H1 (cell line): ENCODE results near the gene RPUSD1. TPM values are rescaled to one million over a fixed set of nuclear protein-coding genes. Genes with fewer than 3 reads are reported as not detected.

Experiments used
- ASH2L ChIP-seq: fragments of 200-600, 300-600 bp; sonication (generic); IDR thresholded peaks from one replicate; pipeline ENCODE4 v1.7.1; 2017; ENCODE audit warnings: low read length
- ATF2 ChIP-seq: IDR thresholded peaks from 2 replicates; pipeline ENCODE4 v1.6.1; 2012; ENCODE audit warnings: low read length, inconsistent platforms
- CBX5 ChIP-seq: fragments of 300-800, 300-1000 bp; sonication (generic); IDR thresholded peaks from 2 replicates; pipeline ENCODE4 v1.7.1; 2016; ENCODE audit warnings: antibody characterized with exemption, low read length, low read depth
- HDAC6 ChIP-seq: IDR thresholded peaks from one replicate; pipeline ENCODE4 v1.7.1; 2012; ENCODE audit warnings: low read depth, mild to moderate bottlenecking, inconsistent platforms, low read length, moderate library complexity
- KDM1A ChIP-seq: fragments of 200-600, 300-600 bp; sonication (generic); IDR thresholded peaks from 2 replicates; pipeline ENCODE4 v1.7.1; 2016; ENCODE audit warnings: mild to moderate bottlenecking, low read length, borderline replicate concordance
- MAFK ChIP-seq: IDR thresholded peaks from 2 replicates; pipeline ENCODE4 v1.6.1; 2012; ENCODE audit warnings: low read depth, mild to moderate bottlenecking, improper control_type of control experiment, low read length
- PHF8 ChIP-seq: fragments of 200-600 bp; sonication (generic); conservative IDR thresholded peaks from 2 replicates; pipeline ENCODE4 v1.7.1; 2012; ENCODE audit warnings: low read depth, mild to moderate bottlenecking, inconsistent platforms, low read length, moderate library complexity
- POU5F1 ChIP-seq: IDR thresholded peaks from 2 replicates; pipeline ENCODE4 v1.6.1; 2011; ENCODE audit warnings: low read depth, mild to moderate bottlenecking, low read length, moderate library complexity
- RNF2 ChIP-seq: fragments of 200-900, 300-1000 bp; sonication (generic); IDR thresholded peaks from 2 replicates; pipeline ENCODE4 v1.7.1; 2016; ENCODE audit warnings: borderline replicate concordance, low read depth, mild to moderate bottlenecking, antibody characterized with exemption, low read length; ENCODE audit not compliant: poor library complexity, severe bottlenecking; ENCODE audit errors: missing control alignments
- SAP30 ChIP-seq: fragments of 300-600 bp; sonication (generic); IDR thresholded peaks from 2 replicates; pipeline ENCODE4 v1.7.1; 2012; ENCODE audit warnings: low read length, moderate library complexity, mild to moderate bottlenecking, inconsistent platforms; ENCODE audit not compliant: insufficient read depth, insufficient replicate concordance
- SIN3A ChIP-seq, 2 experiments: IDR thresholded peaks in 1 of 2; conservative IDR thresholded peaks in 1 of 2; 2 replicates each; pipeline ENCODE4 v1.6.1; 2011 to 2012; ENCODE audit warnings: low read length in 2 of 2, improper control_type of control experiment in 1 of 2, low read depth in 1 of 2, mild to moderate bottlenecking in 1 of 2
- SUZ12 ChIP-seq: fragments of 200-600 bp; sonication (generic); IDR thresholded peaks from 2 replicates; pipeline ENCODE4 v1.6.1; 2012; ENCODE audit warnings: mild to moderate bottlenecking, inconsistent platforms, low read length, moderate library complexity, mixed read lengths
- TAF1 ChIP-seq: IDR thresholded peaks from 2 replicates; pipeline ENCODE4 v1.6.1; 2011; ENCODE audit warnings: mild to moderate bottlenecking, low read depth, low read length
- TEAD4 ChIP-seq: IDR thresholded peaks from 2 replicates; pipeline ENCODE4 v1.6.1; 2012; ENCODE audit warnings: low read depth, low read length, inconsistent platforms, mixed read lengths
- YY1 ChIP-seq: IDR thresholded peaks from 2 replicates; pipeline ENCODE4 v1.6.1; 2011; ENCODE audit warnings: low read depth, mild to moderate bottlenecking, low read length
- ZNF274 ChIP-seq: IDR thresholded peaks from 2 replicates; pipeline ENCODE4 v1.7.0; 2012; ENCODE audit warnings: low read length, borderline replicate concordance; ENCODE audit errors: extremely low read depth
- polyA plus RNA-seq, 7 experiments: library from polyadenylated mRNA; depleted of rRNA in 3 of 7; stranded (reverse) in 5 of 7; unstranded in 2 of 7; fragments of >200 nt in 5 of 7; fragments of 200-250 nt in 2 of 7; gene quantifications; 1 replicate in 5 of 7; 2 replicates in 1 of 7; 4 replicates in 1 of 7; pipeline versions ENCODE4 v1.2.1 to v1.2.3, GENCODE V29; 2011 to 2013; ENCODE audit warnings: missing spikeins in 2 of 7, mixed read lengths in 2 of 7
- total RNA-seq: library from RNA; stranded (reverse); fragmentation: NEBNext Ultra II Directional; extraction: Animal tissue kit (Norgen Biotek cat#: 25700); gene quantifications from 2 replicates; pipeline ENCODE4 v1.2.1, GENCODE V29; 2021

The RPUSD1 gene
- total and polyA plus RNA-seq, 2 of the 8 experiments (the other 6 are each of a cell fraction or from before 2014, with no cell fraction given): 32.2 to 61.8 TPM

GRCh38 chr16:808085-808386 is 19.9 kb upstream of the RPUSD1 start (continued):
- no peak for TF ChIP-seq RNF2
- TF ChIP-seq ASH2L: peak; percentile 72
- TF ChIP-seq POU5F1: no peak
- TF ChIP-seq YY1: no peak
- TF ChIP-seq HDAC6: no peak
- TF ChIP-seq KDM1A: no peak
- no peak for TF ChIP-seq ATF2
- TF ChIP-seq ZNF274: no peak
- no peak for TF ChIP-seq MAFK
- TF ChIP-seq SIN3A (conservative IDR thresholded peaks at IDR 0.05 in 1 of 2, IDR thresholded peaks at IDR 0.05 in 1 of 2; ENCODE audit: low read depth in 1 of 2, low read length in 2 of 2): peak in 1 of 2 experiments; percentile 3; a peak in 1 of 4 replicates
- no peak for TF ChIP-seq CBX5
- no peak for TF ChIP-seq TEAD4
- TF ChIP-seq TAF1: no peak
- no peak for TF ChIP-seq SUZ12
- TF ChIP-seq SAP30: peak; percentile 21
- TF ChIP-seq PHF8: peak; percentile 62
